Astrocyte (in vitro differentiated cells and primary cell): Measurements from ENCODE around the gene MBD3L2B. TPM values are rescaled to one million over a fixed set of nuclear protein-coding genes. Genes with fewer than 3 reads are reported as not detected.

Source experiments
- DNase-seq: peaks from one replicate; pipeline ENCODE4 v3.0.0-alpha.2; 2010; ENCODE audit warnings: low read depth
- FAIRE-seq: peaks from 2 replicates; lab custom pipeline; 2011; peaks lifted over from hg19 to GRCh38; lab: Jason Lieb, UNC
- H2AFZ ChIP-seq: 2 replicates; pipeline ENCODE4 v1.6.0; 2012; ENCODE audit warnings: low read depth, low read length, inconsistent platforms
- H3K27ac ChIP-seq: 2 replicates; pipeline ENCODE4 v1.5.1; 2011; ENCODE audit warnings: low read depth, low read length, inconsistent platforms
- H3K27me3 ChIP-seq: 2 replicates; pipeline ENCODE4 v1.6.0; 2011; ENCODE audit warnings: low read length, inconsistent platforms; ENCODE audit not compliant: insufficient read depth
- H3K36me3 ChIP-seq: 2 replicates; pipeline ENCODE4 v1.5.1; 2011; ENCODE audit warnings: low read length, inconsistent platforms; ENCODE audit not compliant: insufficient read depth
- H3K4me1 ChIP-seq: 2 replicates; pipeline ENCODE4 v1.5.1; 2011; ENCODE audit warnings: low read length, inconsistent platforms; ENCODE audit not compliant: insufficient read depth
- H3K4me2 ChIP-seq: 2 replicates; pipeline ENCODE4 v1.6.0; 2012; ENCODE audit warnings: low read length, inconsistent platforms
- H3K4me3 ChIP-seq: 2 replicates; pipeline ENCODE4 v1.5.1; 2011; ENCODE audit warnings: low read depth, mild to moderate bottlenecking, low read length, inconsistent platforms; ENCODE audit not compliant: insufficient read depth
- H3K79me2 ChIP-seq: 2 replicates; pipeline ENCODE4 v1.6.0; 2012; ENCODE audit warnings: mild to moderate bottlenecking, low read length, inconsistent platforms; ENCODE audit not compliant: insufficient read depth
- H3K9ac ChIP-seq: 2 replicates; pipeline ENCODE4 v1.6.0; 2012; ENCODE audit warnings: mild to moderate bottlenecking, low read length, inconsistent platforms
- H3K9me3 ChIP-seq: 2 replicates; pipeline ENCODE4 v1.5.1; 2012; ENCODE audit warnings: low read depth, mild to moderate bottlenecking, low read length, inconsistent platforms; ENCODE audit not compliant: insufficient read depth
- H4K20me1 ChIP-seq: 2 replicates; pipeline ENCODE4 v1.6.0; 2012; ENCODE audit warnings: low read length, inconsistent platforms; ENCODE audit not compliant: insufficient read depth
- H3K27ac Mint-ChIP-seq: one replicate; pipeline ENCODE4 v1.8.0; 2021; ENCODE audit warnings: mild to moderate bottlenecking, mixed read lengths; ENCODE audit not compliant: unreplicated experiment
- H3K27me3 Mint-ChIP-seq: one replicate; pipeline ENCODE4 v1.8.0; 2021; ENCODE audit warnings: low read depth, mixed read lengths; ENCODE audit not compliant: unreplicated experiment
- H3K36me3 Mint-ChIP-seq: one replicate; pipeline ENCODE4 v1.8.0; 2021; ENCODE audit warnings: low read depth, mixed read lengths; ENCODE audit not compliant: unreplicated experiment
- H3K4me1 Mint-ChIP-seq: one replicate; pipeline ENCODE4 v1.8.0; 2021; ENCODE audit warnings: low read depth, mixed read lengths; ENCODE audit not compliant: unreplicated experiment
- H3K4me3 Mint-ChIP-seq: one replicate; pipeline ENCODE4 v1.8.0; 2021; ENCODE audit warnings: mild to moderate bottlenecking, moderate library complexity, mixed read lengths; ENCODE audit not compliant: unreplicated experiment
- H3K9me3 Mint-ChIP-seq: one replicate; pipeline ENCODE4 v1.8.0; 2021; ENCODE audit warnings: mild to moderate bottlenecking, mixed read lengths; ENCODE audit not compliant: unreplicated experiment
- EZH2 ChIP-seq: IDR thresholded peaks from 2 replicates; pipeline ENCODE4 v1.6.1; 2012; ENCODE audit warnings: mild to moderate bottlenecking, low read length, inconsistent platforms; ENCODE audit not compliant: insufficient read depth
- total RNA-seq: library from RNA; stranded (reverse); gene quantifications from 2 replicates; pipeline ENCODE4 v1.2.1, GENCODE V29; 2021
- TF ChIP-seq, protein P1 (sequence below): IDR thresholded peaks from 2 replicates; pipeline ENCODE4 v1.5.1; 2011; ENCODE audit warnings: low read depth, mild to moderate bottlenecking, inconsistent platforms, low read length, moderate library complexity; ENCODE audit not compliant: insufficient read depth

The MBD3L2B gene
- total RNA-seq, 1 donor from 2014 or later: not detected

DNA sequence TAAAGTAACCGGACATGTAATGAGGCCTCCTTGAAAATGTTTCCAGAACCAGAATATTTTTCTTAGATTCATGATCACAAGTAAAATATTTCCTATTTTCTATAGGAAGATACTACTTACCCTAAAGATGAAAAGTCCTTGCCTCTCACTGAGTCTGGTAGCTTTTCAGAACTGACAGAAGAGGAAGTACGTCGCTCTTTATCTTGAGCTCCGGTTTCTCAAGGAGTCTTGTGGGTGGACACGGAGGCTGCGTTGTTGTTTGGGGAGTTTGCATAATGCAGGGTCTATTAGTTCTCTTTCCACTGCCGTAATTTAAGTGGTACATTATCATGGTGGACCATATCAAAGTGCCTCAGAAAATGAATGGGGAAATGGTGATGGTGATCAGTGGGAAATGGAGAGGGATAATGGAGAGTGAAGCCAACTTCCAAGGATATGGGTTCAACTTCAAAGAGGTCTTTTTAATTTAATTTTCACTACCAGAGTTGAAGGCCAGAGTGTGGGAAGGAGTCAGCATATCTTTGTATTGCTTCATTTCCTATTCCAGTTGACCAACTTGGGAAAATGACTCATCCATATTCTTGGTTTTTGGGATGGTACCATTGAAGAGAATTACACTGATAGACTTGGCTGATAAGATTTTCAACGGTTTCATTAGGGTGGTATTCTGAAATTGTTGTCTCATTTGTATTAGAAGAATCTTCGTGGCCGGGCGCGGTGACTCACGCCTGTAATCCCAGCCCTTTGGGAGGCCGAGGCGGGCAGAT lies 23.4 kb downstream of the MBD3L2B start:
- Mint-ChIP-seq H3K36me3 (no peaks in the 10 kb centered on the region), H3K4me3 (no peak overlapping the region), H3K27ac (no peak overlapping the region), H3K4me1 (no peaks in the 10 kb centered on the region), H3K9me3 (peaks cover 21% of the 10 kb centered on the region), H3K27me3 (no peaks in the 10 kb centered on the region)
- Histone ChIP-seq H3K27ac (no peak overlapping the region), H3K4me1 (no peaks in the 10 kb centered on the region), H3K27me3 (no peaks in the 10 kb centered on the region), H3K9ac (no peak overlapping the region), H3K4me2 (no peak overlapping the region), H2AFZ (no peak overlapping the region), H3K4me3 (no peak overlapping the region), H3K36me3 (no peaks in the 10 kb centered on the region), H4K20me1 (no peaks in the 10 kb centered on the region), H3K79me2 (no peaks in the 10 kb centered on the region), H3K9me3 (peaks cover 14% of the 10 kb centered on the region)
- FAIRE-seq: no peak
- no peak for TF ChIP-seq EZH2
- TF ChIP-seq, protein P1, sequence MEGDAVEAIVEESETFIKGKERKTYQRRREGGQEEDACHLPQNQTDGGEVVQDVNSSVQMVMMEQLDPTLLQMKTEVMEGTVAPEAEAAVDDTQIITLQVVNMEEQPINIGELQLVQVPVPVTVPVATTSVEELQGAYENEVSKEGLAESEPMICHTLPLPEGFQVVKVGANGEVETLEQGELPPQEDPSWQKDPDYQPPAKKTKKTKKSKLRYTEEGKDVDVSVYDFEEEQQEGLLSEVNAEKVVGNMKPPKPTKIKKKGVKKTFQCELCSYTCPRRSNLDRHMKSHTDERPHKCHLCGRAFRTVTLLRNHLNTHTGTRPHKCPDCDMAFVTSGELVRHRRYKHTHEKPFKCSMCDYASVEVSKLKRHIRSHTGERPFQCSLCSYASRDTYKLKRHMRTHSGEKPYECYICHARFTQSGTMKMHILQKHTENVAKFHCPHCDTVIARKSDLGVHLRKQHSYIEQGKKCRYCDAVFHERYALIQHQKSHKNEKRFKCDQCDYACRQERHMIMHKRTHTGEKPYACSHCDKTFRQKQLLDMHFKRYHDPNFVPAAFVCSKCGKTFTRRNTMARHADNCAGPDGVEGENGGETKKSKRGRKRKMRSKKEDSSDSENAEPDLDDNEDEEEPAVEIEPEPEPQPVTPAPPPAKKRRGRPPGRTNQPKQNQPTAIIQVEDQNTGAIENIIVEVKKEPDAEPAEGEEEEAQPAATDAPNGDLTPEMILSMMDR: no peak
- DNase-seq: no peak

DNA sequence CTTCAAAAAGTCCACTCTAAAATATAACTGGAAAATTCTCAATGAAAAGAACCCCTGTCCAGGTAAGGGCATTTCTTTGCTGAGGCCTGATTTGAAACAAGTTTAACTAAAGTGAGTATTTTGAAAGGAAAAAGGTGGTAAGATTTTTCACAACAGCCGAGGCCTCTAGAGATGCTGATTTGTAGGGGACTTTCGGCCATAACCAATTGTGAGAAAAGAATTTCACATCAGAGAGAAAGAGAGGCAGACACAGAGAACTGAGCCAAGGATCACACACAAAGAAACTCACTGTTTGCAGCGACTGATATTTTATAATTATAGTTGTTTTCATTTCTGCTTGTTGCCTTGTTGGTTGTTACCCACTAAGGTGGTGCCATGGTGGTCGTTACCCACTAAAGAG lies 24.4 kb downstream of the MBD3L2B start:
- no peak overlapping the region for H3K27ac Mint-ChIP-seq
- Histone ChIP-seq H3K27ac (no peak overlapping the region), H3K36me3 (no peaks in the 10 kb centered on the region), H3K9ac (no peak overlapping the region), H3K79me2 (no peaks in the 10 kb centered on the region), H3K4me1 (no peaks in the 10 kb centered on the region), H4K20me1 (no peaks in the 10 kb centered on the region), H3K4me2 (no peak overlapping the region), H3K4me3 (no peak overlapping the region), H2AFZ (no peak overlapping the region), H3K27me3 (no peaks in the 10 kb centered on the region), H3K9me3 (peaks cover 14% of the 10 kb centered on the region)
- no peaks in the 10 kb centered on the region for H3K27me3 Mint-ChIP-seq
- no peaks in the 10 kb centered on the region for H3K36me3 Mint-ChIP-seq
- DNase-seq (no peak), FAIRE-seq (no peak)
- H3K4me1 Mint-ChIP-seq: no peaks in the 10 kb centered on the region
- no peak overlapping the region for H3K4me3 Mint-ChIP-seq
- peaks cover 21% of the 10 kb centered on the region for H3K9me3 Mint-ChIP-seq
- TF ChIP-seq EZH2: no peak
- TF ChIP-seq, protein P1: no peak

DNA sequence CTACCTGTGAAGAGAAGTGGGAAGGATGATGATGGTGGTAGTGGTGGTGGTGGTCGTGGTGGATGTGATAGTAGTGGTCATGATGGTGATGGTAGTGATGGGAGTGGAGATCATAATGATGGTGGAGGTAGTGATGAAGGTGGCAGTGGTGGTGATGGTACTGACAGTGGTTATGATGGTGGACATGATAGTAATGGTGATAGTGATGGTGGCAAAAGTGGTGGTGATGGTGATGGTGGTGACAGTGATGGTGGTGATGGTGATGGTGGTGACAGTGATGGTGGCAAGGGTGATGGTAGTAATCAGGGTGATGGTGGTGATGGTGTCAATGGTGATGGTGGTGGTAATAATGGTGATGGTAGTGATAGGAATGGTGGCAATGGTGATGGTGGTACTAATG lies 26.2 kb downstream of the MBD3L2B start:
- Mint-ChIP-seq H3K27ac (no peak overlapping the region), H3K9me3 (peaks cover 21% of the 10 kb centered on the region), H3K36me3 (no peaks in the 10 kb centered on the region), H3K4me3 (no peak overlapping the region), H3K27me3 (no peaks in the 10 kb centered on the region), H3K4me1 (no peaks in the 10 kb centered on the region)
- no peak overlapping the region for H3K9ac ChIP-seq
- H3K9me3 ChIP-seq: peaks cover 14% of the 10 kb centered on the region
- no peaks in the 10 kb centered on the region for H4K20me1 ChIP-seq
- FAIRE-seq (no peak), DNase-seq (no peak)
- no peak overlapping the region for H2AFZ ChIP-seq
- H3K36me3 ChIP-seq: no peaks in the 10 kb centered on the region
- no peaks in the 10 kb centered on the region for H3K4me1 ChIP-seq
- TF ChIP-seq, protein P1: no peak
- no peak for TF ChIP-seq EZH2
- no peak overlapping the region for H3K27ac ChIP-seq
- H3K4me3 ChIP-seq: no peak overlapping the region
- no peak overlapping the region for H3K4me2 ChIP-seq
- no peaks in the 10 kb centered on the region for H3K79me2 ChIP-seq
- H3K27me3 ChIP-seq: no peaks in the 10 kb centered on the region
